ACHN (cell line): ENCODE measurements around the gene PEPD.
A peak's percentile ranks its signal among the peaks of the same experiment; 100 is the strongest.

Experiments
- DNase-seq: peaks from one replicate; pipeline ENCODE4 v3.0.0-alpha.2; 2015
- in situ Hi-C: cut with HindIII; loops from 2 replicates; pipeline ENCODE4 v1.10.0; 2017; ENCODE audit warnings: low sequenced_read_pairs, low pct_ligation_motif_present, low pct_unique_long_range_greater_than_20kb

Gene PEPD

DNA sequence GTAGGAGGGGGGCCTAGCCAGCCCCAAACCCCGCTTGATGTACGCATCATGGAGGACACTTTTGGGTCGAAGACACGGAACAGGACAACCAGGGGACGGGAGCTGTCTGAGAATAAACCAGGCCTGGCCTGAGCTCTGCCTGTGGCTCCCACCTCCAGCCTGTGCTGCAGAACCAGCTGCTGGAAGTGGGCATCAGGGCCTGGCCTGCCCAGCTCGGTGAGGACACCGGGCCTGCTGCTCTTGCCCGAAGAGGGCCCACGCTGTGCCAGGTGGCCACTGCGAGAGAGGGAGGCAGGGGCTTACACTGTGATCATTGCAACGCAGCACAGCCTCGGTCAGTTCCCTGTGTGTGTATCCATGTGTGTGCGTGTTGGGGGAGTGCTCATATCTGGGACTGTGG lies 113.5 kb downstream of the PEPD start:
- in situ Hi-C loops = no loop called here
- no peak for DNase-seq

DNA sequence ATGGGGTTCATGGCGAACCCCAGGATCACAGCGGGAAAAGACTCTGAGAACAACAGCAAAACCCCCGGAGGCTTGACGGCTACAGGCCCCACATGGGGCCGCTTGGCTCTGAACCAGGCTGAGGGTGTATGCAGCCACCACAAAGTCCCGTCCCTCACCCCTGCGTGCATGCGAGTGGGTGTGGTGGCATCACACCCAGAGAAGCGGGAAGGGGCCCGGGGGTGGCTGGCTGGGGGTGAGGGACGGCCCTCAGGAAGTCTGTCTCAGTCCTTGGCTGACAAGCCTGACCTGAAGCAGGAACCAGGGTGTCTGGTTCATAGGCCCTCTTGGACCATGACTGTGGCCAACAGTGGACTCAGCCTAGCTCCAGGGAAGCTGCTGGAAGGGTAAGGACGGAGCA lies 113.9 kb downstream of the PEPD start:
- no peak for DNase-seq
- in situ Hi-C loops = no loop called here

DNA sequence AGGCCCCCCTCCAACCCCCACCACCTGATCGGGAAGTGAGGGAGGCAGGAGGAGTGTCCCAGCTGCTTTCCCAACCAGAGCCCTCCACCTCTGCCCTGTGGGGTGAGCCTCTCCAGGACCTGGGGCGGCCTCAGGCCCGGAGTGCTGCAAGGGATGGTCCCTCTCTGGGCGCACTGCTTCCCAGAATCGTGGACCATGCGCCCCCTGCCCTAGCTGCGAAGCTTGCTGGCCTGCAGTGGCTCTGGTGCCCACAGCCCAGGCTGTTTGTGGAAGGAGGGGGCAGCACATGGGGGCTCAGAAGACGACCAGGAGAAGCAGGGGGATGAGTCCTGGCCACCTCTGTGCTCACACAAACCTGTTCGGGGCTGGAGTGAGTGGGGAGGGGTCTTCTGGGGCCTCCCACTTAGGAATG lies 114.4 kb downstream of the PEPD start:
- in situ Hi-C loops = no loop called here
- no peak for DNase-seq

DNA sequence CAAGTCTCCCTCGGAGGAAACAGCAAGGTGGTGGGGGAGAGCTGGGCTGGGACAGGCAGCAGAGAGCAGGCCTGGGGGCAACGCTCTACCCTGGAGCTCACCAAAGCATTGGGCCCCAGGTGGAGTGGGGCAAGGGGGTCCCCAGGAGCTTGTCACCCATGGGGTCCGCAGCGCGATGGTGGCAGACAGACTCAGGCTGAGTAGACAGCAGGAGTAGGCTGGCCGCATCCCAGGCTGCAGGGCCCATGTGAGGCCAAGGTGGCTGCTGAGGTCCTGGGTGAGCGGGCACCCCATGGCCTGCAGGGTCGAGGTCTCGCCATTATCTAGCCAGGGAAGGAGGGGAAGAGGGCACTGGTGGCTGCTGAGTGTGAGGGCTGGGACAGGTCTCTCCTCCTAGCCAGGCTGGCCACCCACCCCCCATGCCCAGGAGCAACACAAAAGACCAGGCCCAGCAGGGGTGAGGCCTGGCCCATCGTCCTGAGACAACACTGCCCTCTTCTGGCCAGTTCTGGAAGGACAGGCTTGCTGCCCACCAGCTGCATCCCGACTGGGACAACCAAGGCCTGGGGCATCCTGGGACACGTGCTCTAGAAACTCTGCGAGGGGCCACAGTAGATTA lies 115.0 kb downstream of the PEPD start:
- DNase-seq = peak; percentile 40
- in situ Hi-C loops = no loop called here

DNA sequence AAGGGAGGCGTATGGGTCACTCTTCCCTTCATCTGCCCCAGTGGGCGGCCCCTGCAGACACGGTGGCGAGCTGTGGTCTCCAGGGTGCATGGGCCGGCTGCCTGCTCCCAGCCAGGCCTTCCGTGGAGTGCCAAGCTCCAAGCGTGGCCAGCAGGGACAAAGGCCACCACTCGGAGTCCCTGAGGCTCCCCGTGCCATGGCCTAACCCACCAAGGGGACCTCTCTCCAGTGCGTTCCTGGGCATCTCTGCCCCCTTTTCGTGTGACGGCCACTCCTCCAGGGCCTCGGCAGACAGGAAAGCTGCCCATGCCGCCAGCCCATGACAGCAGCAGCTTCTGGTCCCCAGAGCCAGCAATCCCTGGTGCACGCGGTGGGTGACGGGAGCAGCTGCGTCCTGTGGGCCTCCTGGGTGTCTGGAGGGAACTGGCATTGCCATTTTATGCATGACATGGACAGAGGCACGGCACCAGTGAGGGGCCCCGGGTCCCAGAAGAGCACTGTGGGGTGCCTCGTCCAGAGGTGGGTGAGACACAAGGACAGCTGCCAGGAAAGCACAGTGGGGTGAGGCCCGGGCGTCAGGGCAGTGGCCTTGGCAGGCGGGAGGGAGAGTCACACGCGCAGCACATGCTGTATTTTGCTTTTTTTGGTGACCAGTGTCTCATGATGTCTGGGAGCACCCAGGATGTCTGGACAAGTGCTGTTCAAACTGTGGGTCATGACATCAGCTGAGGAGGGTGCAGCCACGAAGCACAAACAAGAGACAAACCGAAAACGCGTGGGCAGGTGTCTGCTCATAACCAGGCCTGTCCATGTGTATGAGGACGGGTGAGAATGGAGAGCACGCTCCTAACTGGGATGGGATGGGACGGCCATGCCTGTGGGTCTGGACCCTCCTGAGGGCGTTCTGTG lies 115.8 kb downstream of the PEPD start:
- in situ Hi-C loops = no loop called here

DNA sequence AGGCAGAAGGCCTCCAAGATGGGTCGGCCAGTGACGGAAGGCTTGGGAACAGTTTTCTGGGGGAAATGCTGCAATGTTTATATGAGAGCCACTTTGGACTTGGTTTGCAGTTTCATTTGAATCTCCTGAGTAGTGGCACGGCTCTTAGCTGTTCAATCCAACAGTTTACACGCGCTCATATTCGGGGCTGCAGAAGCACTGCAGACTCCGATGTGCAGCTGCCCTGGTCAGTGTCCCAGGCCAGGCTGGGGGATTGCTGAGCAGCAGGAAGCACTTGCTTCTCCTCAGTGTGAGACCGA lies 116.4 kb downstream of the PEPD start:
- in situ Hi-C loops = no loop called here
- DNase-seq = no peak

More for the DNA sequence above, 115.8 kb downstream of the PEPD start:
- DNase-seq = no peak

DNA sequence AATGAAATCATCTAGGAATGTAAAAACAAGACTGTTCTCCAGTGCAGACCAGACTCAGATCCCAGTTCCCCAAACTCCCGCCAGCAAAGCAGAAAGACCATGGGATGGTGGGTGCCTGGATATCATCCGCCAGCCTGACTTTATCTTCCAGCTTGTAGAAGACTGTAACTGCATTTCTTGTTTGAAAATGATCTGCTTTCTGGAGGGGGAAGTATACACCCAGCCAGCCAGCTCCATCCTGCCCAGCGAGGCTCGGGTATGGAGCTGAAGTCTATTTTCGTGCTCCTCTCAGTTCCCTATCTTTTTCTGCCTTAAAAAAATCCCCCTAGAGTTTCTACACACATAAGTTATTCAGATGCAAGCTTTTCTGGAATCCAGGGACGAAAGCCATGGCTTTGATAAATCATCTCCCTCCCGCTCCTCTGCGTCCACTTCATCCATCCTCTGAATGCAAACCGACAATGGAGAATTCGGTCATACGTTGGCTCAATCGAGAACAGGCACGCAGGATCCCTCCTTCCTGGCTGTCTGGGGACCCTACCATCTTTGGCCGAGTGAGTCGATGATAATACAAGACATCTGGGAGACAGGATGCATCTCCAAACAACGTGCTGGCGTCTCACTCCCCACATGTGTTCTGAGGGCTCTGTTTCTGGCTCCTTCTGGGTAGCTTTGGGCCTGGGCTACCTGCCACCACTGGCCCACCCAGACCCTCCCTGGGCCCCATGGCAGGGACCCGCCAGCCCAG lies 116.9 kb downstream of the PEPD start:
- no peak for DNase-seq
- in situ Hi-C loops = no loop called here

DNA sequence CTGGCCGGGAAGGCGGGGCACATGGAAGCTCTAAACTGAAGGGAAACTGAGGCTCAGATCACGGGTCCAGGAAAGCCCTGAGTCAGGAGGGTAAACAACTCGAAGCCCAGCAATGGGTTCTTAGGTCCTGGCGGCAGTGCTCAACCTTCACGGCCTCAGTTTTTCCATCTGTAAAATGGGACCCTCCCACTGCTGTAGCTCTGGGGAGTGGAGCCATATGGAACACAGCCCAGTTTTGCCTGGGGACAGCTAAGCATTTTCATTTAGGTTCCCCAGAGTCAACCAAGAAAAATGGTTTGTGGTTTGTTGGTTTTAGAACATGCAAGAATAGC lies 117.7 kb downstream of the PEPD start:
- in situ Hi-C loops = no loop called here
- DNase-seq = no peak

DNA sequence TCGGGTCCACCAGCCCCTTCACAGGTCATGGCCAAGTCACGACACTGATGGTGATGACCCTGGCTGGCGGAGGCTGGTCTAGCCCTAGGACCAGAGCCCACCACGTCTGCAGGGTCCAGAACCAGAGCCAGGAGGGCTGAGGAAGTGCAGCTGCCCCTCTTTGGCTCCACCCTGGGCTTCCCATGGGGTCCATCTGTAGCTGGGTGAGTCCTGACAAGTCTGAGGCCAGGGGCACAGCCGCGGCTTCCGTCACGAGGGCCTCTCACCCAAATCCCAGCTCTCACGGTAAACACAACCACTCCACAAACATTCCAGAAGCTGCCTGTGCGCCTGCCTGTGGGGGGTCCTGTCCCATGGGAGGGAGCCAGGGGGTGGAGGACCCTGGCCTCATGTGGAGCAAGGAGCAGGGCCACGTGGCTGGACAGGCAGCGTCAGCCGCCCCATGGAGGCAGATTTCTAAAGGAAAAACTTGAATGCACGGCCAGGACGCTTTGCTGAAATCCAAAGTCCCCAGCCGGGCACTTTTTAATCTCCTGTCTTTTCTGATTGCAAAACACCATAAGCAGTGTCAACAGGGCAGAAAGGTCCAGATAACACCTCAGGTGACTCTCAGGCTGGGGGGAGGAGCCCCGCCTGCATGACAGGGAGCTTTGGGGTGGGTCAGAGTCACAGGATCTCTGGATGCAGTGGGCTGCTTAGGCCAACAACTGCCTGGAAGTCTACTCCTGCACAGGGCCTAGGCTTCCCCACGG lies 118.2 kb downstream of the PEPD start:
- DNase-seq = no peak
- in situ Hi-C loops = no loop called here

DNA sequence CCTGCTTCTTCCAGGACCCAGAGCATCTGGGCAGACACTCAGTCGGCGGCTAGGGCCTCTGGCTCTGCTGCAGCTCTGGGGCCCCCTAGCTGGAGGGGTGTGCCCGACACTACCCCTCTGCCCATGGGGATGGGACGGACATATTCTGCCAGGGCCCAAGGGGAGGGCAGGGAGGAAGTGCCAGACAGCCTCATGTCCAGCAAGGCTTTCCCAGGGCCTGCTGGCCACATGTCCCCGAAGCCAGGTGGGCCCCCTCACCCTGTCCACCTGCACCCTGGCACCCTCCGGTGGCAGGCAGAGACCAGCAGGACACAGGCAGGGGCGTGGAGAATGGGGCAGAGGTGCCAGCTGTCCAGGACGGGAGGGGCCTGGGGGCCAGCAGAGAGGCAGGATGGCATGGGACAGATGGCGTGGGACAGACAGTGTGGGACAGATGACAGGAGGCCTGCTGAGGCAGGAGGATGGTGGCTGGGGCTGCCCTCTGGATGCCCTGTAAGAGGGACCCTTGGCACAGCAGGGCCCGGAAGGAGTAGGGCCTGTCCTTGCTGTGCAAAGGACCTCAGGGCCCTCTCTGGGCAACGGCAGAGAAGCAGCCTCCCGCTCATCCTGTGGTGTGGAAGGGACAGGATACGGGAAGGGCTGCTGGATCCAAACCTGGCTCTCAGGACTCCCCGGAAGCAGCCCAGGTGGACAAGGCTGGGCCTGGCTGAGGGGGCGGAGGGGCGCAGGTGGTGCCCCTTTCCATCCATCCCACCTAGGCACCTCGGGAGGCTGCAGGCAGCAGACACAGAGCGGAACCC lies 119.0 kb downstream of the PEPD start:
- in situ Hi-C loops = no loop called here
- DNase-seq = no peak

DNA sequence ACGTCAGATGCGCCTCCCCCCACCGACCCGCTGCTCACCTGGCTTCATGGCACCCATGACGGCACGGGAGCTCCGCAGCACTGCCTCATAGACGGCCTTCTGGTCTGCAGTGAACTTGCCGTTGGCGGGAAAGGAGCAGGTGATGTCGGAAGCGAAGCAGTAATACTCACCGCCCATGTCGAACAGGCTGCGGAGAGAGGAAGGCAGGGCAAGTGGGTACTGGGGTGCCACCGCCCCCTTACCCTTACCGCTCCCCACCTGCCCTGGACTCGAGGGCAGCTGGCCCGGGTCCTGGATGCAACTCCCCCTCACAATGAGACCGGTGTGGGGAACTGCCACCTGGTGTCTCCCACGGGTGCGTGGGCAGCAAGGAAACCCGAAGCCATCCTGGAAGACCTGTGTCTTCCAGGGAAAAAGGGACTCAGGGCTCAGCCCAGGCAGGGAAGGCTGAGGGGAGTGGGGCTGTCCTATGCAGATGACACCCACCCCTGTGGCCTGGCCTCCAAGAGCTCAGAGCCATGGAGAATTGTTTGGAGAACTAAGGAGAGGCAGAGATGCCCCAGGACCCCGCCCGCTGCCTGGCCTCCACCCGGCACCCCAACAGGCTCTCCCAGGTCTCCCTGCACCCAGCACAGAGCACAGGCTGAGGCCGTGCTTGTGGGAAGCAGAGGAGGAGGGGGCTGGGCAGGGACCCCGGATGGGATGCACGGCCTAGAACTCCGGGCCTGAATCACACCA lies 119.7 kb downstream of the PEPD start:
- in situ Hi-C loops = no loop called here
- DNase-seq = no peak

DNA sequence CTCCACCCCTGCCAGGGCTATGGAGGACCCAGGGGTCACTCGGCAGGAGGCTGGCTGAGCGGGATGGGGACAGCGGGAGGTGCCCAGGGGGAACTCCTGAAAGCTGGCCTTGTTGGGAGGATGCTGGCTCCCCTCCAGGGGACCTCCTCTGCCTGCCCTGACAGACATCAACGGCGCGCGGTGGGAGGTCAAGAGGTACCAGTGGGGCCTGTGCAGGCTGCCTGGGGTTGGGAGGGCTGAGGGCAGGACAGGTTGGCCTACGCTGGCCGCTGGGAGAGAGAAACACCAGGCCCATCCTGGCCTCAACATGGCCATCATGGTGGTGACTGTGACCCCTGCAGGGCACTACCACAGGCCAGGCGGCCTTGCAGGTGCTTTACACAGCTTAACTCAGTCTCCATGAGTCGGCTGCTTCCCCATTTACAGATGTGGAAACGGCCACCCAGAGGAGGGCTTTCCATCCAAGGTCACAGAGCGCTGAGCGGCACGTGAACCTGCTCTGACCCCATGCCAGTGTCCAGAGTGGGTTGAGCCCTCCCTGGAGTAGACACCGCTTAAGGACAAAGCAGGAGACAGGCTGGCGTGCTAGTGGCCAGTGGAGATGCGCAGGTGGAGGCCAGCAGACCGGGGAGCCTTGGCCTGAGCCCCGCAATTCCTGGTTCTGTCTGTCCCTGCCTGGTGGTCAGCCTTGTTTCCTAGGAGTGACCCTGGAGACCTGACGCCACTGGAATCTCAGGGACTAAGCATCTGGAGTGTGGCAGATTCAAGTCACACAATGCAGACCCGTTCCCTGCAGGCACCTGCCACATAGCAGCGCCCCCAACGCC lies 120.5 kb downstream of the PEPD start:
- in situ Hi-C loops = no loop called here
- no peak for DNase-seq

DNA sequence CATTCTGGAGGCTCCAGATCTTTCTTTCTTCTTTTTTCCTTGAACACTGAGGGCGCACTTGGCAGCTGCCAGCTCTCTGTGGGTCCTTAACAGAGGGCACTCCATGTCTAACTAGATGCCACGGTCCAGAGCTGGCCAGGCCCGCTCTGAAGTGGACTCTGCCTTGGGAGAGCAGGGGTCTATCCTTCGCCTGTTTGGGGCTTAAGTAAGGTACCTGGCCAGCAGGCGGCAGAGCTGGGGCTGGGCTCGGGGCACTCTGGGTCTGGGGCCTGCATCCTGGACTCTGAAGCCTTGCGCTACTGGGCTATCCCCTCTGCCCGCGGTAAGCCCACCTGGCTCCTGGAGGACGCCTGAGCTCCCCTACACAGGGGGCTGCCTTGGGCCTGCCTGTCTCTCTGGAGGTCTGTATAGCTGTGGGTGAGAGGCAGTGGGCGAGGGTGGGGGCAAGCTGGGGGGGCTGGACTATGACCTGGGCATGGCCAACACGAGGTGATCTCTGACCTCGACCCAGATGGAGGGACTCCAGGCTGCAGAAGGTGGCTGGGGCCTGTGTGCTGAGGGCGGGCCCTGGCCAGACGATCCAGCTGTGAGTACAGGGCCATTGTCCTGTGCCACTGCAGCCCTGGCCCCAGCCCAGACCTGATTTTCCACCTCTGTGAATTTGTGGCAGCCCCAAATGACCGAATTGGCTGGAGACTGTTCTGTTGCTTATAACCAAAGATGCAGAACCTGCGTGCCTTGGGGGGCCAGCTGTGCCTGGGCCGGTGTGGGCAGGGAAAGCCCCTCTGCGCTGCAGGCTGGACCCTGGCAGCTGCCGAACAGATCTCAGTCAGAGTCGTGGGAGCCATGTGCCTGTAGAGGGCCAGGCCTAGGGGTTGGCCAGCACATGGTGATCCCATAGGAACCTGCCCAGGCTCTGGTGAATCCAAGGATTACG lies 121.6 kb downstream of the PEPD start:
- in situ Hi-C loops = no loop called here
- DNase-seq = no peak

DNA sequence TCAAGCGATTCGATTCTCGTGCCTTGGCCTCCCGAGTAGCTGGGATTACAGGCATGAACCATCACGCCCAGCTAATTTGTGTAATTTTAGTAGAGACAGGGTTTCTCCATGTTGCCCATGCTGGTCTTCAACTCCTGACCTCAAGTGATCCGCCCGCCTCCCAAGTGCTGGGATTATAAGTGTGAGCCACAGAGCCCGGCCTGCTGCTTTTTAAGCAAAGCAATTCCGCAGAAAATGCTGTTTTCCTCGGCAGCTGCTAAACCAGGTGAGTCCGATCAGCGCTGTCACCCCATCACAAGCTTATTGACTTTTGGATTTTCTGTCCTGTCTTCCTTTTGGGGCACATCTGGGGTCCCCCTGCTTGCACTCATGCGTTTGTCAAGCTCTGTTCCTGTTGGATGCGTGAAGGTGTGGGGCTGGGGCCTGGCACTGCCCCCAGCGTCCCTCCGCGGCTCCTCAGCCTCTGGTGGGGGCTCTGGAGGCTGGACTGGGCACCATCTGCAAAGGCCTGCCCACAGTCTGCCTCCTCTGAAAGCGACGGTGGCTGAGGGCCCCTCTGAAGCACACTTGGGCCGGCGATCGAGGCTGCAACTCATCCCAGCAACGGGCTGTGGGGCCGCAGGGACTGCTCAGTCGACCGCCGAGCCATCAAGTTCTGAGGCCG lies 122.4 kb downstream of the PEPD start:
- in situ Hi-C loops = no loop called here
- DNase-seq = no peak

DNA sequence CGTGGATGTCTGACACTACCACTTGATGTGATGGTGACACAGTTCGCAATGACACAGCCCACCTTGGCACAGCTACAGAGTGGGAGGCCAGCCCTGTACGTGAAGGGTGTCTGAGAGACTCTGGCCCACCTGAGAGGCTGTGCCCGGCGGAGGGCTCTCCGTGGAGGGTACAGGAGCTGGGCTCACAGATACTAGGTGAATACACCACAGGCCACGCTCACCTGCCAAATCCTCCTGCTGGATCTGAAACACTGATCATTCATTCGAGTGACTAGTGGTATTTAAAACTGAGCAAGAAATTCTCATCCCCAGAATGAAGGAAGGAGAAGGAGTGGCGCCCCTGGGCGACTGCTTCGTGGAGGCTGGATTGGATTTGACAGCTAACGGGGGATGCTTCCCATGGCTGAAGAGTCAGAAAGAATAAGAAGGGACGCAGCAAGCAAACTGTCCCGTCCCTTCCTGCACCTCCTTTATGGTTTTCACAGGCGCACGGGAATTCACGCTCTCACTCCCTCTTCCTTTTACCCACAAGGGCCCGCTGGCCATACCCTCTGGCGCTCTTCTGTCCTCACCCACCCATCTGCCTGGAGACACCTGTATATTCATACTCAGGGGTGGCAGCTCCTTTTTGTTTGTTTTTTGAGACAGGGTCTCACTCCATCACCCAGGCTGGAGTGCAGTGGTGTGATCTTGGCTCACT lies 123.1 kb downstream of the PEPD start:
- DNase-seq = no peak
- in situ Hi-C loops = no loop called here
